ENCODE results near the gene MEGF11. TPM values are rescaled to one million over a fixed set of nuclear protein-coding genes. Genes with fewer than 3 reads are reported as not detected.
"Not testable (repeated sequence)": the region's sequence is repeated elsewhere in the genome, so short reads cannot be mapped to it uniquely, and the experiment has no call there.

Gene MEGF11
- total RNA-seq, 4 donors from 2014 or later = not detected

DNA sequence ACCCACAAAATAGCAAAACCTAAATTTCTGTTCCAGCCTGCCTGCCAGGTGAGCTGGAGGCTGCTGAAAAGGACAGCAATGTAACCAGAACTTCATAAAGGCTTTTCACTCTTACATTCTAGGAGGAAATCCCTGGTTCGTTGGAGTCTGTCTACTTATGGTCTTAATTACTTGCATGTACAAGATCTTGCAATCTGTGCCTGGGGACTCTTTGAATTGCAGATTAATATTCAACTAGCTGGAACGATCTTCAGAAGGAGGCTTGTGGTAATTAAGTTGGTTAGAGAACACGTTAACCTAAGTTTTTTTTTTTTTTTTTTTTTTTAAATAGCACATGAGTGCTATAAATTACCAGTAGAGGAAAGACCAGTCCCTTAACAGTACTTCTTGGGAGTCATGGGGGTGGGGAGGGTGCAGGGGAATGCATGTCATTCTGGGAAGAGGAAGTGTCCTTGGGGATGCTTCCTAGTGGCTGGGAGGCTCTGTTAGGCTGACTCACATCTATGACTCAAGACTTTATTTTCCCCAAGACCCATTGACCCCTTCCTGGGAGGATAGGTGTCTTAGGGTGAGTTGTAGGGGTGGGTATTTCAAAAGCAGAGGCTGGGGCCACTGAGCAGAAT lies 244.5 kb downstream of the MEGF11 start:
- no peaks in the 10 kb centered on the region for H3K4me1 ChIP-seq
- WGBS, 2 donors = 32 to 44% methylated on average over 3 of the region's 3 CpGs
- intact Hi-C loops (cut with DNase I) = no loop called here
- TF ChIP-seq CTCF (IDR thresholded peaks at IDR 0.05) (no peak), POLR2A (IDR thresholded peaks at IDR 0.05) (no peak)
- no peaks in the 10 kb centered on the region for H3K36me3 ChIP-seq
- H3K27me3 ChIP-seq = peaks cover 0 to 17% (median 0%) of the 10 kb centered on the region in 4 donors
- DNase-seq = no peak
- H3K27ac ChIP-seq = no peak overlapping the region
- H3K4me3 ChIP-seq = no peak overlapping the region
- H3K9me3 ChIP-seq = no peaks in the 10 kb centered on the region

DNA sequence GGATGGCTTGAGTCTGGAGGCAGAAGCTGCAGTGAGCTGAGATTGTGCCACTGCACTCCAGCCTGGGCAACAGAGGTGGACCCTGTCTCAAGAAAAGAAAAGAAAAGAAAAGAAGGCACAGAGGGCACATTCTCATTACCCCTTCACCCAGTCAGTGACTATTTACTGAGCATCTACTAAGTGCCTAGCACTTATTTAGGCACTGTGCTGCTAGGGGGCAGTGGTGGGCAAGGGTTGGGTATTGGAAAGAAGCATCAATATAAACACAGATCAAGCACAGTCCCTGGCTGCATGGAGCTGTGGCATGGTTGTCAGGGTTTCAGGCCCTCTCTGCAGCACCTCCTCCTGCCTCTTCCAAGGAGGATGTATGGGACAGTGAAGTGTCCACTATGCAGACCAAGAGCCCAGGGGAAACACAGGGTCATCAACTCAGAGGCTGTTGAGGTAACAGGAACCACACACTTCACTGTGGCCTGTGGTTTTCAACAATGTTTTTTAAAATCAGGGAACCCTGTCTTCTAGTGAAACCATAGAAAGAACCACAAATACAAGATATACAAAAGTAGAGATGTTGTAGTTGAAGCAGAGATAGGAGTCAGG lies 245.8 kb downstream of the MEGF11 start:
- TF ChIP-seq CTCF (IDR thresholded peaks at IDR 0.05) = no peak
- no peak for TF ChIP-seq POLR2A (IDR thresholded peaks at IDR 0.05)

GRCh38 chr15:66006986-66007385 lies 246.6 kb downstream of the MEGF11 start:
- no peak for TF ChIP-seq POLR2A (IDR thresholded peaks at IDR 0.05)
- no peak for TF ChIP-seq CTCF (IDR thresholded peaks at IDR 0.05)
- intact Hi-C loops (cut with DNase I) = no loop called here
- no peak for DNase-seq
- no peaks in the 10 kb centered on the region for H3K36me3 ChIP-seq
- H3K27ac ChIP-seq = no peak overlapping the region
- H3K4me3 ChIP-seq = no peak overlapping the region
- H3K9me3 ChIP-seq = no peaks in the 10 kb centered on the region
- H3K4me1 ChIP-seq = no peaks in the 10 kb centered on the region
- 53% methylated on average over 3 to 6 of the region's 7 CpGs for WGBS, 2 donors
- H3K27me3 ChIP-seq = peaks cover 0 to 23% (median 0%) of the 10 kb centered on the region in 4 donors

More for the DNA sequence above, 245.8 kb downstream of the MEGF11 start:
- intact Hi-C loops (cut with DNase I) = no loop called here
- Histone ChIP-seq H3K36me3 (no peaks in the 10 kb centered on the region), H3K4me1 (no peaks in the 10 kb centered on the region), H3K27me3 (peaks cover 0 to 23% (median 0%) of the 10 kb centered on the region in 4 donors), H3K27ac (no peak overlapping the region), H3K4me3 (no peak overlapping the region), H3K9me3 (no peaks in the 10 kb centered on the region)
- no peak for DNase-seq

GRCh38 chr15:66004618-66005262 lies 248.8 kb downstream of the MEGF11 start:
- no peak overlapping the region for H3K27ac ChIP-seq
- intact Hi-C loops (cut with DNase I) = no loop called here

DNA sequence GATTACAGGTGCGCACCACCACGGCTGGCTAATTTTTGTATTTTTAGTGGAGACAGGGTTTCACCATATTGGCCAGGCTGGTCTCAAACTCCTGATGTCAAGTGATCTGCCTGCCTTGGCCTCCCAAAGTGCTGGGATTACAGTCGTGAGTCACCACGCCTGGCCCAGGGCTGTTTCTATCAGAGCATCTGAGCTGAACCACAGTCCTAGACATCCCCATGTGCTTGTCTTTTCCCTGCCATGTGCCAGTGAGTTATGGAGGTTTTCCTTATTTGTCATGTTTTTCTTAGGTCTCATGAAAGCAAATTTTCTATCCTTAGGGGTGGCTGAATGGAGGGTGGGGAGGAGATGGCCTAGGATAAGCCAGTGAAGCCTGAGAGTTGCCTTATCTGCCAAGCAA lies 250.4 kb downstream of the MEGF11 start:
- DNase-seq; H3K36me3 ChIP-seq; intact Hi-C loops (cut with DNase I); H3K9me3 ChIP-seq; H3K4me3 ChIP-seq; H3K4me1 ChIP-seq; H3K27ac ChIP-seq: not testable (repeated sequence)
- 65 to 100% methylated on average over 2 of the region's 4 CpGs for WGBS, 2 donors
- H3K27me3 ChIP-seq = peaks cover 0 to 50% (median 0%) of the 10 kb centered on the region in 4 donors

More at GRCh38 chr15:66004618-66005262, 248.8 kb downstream of the MEGF11 start:
- Histone ChIP-seq H3K36me3 (no peaks in the 10 kb centered on the region), H3K4me3 (no peak overlapping the region), H3K4me1 (no peaks in the 10 kb centered on the region), H3K9me3 (no peaks in the 10 kb centered on the region), H3K27me3 (peaks cover 0 to 44% (median 0%) of the 10 kb centered on the region in 4 donors)
- WGBS, 2 donors = 41 to 59% methylated on average over 4 to 6 of the region's 6 CpGs
- TF ChIP-seq CTCF (IDR thresholded peaks at IDR 0.05) (no peak), POLR2A (IDR thresholded peaks at IDR 0.05) (no peak)
- no peak for DNase-seq
